A673 (cell line): ENCODE data around the gene HSD11B2. TPM values are rescaled to one million over a fixed set of nuclear protein-coding genes. Genes with fewer than 3 reads are reported as not detected.
"Not testable (repeated sequence)": the region's sequence is repeated elsewhere in the genome, so short reads cannot be mapped to it uniquely, and the experiment has no call there.

Experiments
- BruUV-seq: library from RNA; stranded (reverse); fragments of 400-500 nt; replicated peaks from 2 replicates; lab custom pipeline; 2021; lab: Mats Ljungman, UMichigan
- CTCF ChIA-PET: fragments of 300-600 bp; sonication (Branson Sonifier 250); formaldehyde crosslinking; loops from one replicate; lab custom pipeline; 2022; ENCODE audit warnings: antibody characterized with exemption; lab: Charles Lee
- POLR2A ChIA-PET: fragments of 300-600 bp; sonication (Branson Sonifier 250); formaldehyde crosslinking; loops from one replicate; lab custom pipeline; 2022; ENCODE audit warnings: antibody characterized with exemption; ENCODE audit not compliant: low non-redundant PET; lab: Charles Lee
- DNase-seq: peaks from one replicate; pipeline ENCODE4 v3.0.0-alpha.2; 2015; ENCODE audit warnings: low spot score
- H3K27ac ChIP-seq: fragments of 200-600 bp; sonication (generic); 2 replicates; pipeline ENCODE4 v1.5.1; 2016; ENCODE audit warnings: mixed run types, low read depth, mild to moderate bottlenecking, mixed read lengths, antibody characterized with exemption, low read length; ENCODE audit not compliant: poor library complexity, severe bottlenecking
- H3K27me3 ChIP-seq: fragments of 200-600 bp; sonication (generic); replicated peaks from 2 replicates; pipeline ENCODE4 v1.6.1; 2017; ENCODE audit warnings: mixed run types, low read depth, mild to moderate bottlenecking, mixed read lengths, antibody characterized with exemption, low read length; ENCODE audit not compliant: insufficient read depth, poor library complexity
- H3K36me3 ChIP-seq: fragments of 200-600 bp; sonication (generic); 2 replicates; pipeline ENCODE4 v1.6.1; 2016; ENCODE audit warnings: mixed run types, mild to moderate bottlenecking, mixed read lengths, antibody characterized with exemption, low read length; ENCODE audit not compliant: insufficient read depth, poor library complexity, severe bottlenecking
- H3K4me1 ChIP-seq: fragments of 200-600 bp; sonication (generic); 2 replicates; pipeline ENCODE4 v1.6.1; 2017; ENCODE audit warnings: mixed run types, mild to moderate bottlenecking, mixed read lengths, antibody characterized with exemption, low read length; ENCODE audit not compliant: insufficient read depth, poor library complexity, severe bottlenecking
- H3K4me3 ChIP-seq: fragments of 200-600 bp; sonication (generic); 2 replicates; pipeline ENCODE4 v1.5.1; 2016; ENCODE audit warnings: low read depth, mixed run types, mild to moderate bottlenecking, mixed read lengths, low read length; ENCODE audit not compliant: poor library complexity, severe bottlenecking
- H3K9me3 ChIP-seq: fragments of 200-600 bp; sonication (generic); 2 replicates; pipeline ENCODE4 v1.6.1; 2016; ENCODE audit warnings: mixed run types, low read depth, mild to moderate bottlenecking, mixed read lengths, antibody characterized with exemption, low read length; ENCODE audit not compliant: poor library complexity, severe bottlenecking
- CTCF ChIP-seq: fragments of 300-800, 200-600 bp; sonication (generic); conservative IDR thresholded peaks from 2 replicates; pipeline ENCODE4 v1.5.1; 2017; ENCODE audit warnings: low read depth, mild to moderate bottlenecking, antibody characterized with exemption, low read length, moderate library complexity, mixed read lengths
- EZH2 ChIP-seq: fragments of 200-600 bp; sonication (generic); IDR thresholded peaks from 2 replicates; pipeline ENCODE4 v1.6.1; 2017; ENCODE audit warnings: borderline replicate concordance, low read depth, mild to moderate bottlenecking, mixed read lengths, antibody characterized with exemption, low read length; ENCODE audit not compliant: poor library complexity, severe bottlenecking
- intact Hi-C: fragments of 100-400 bp; cut with micrococcal nuclease; formaldehyde crosslinking; loops from one replicate; pipeline ENCODE4 v1.10.0; 2022; ENCODE audit not compliant: unreplicated experiment
- total RNA-seq: library from RNA; stranded (reverse); gene quantifications from 2 replicates; pipeline ENCODE4 v1.2.3, GENCODE V29; 2021

HSD11B2 gene
- total RNA-seq, 1 experiment from 2014 or later = 2.3 TPM

GRCh38 chr16:67413978-67414911 is 16.7 kb upstream of the HSD11B2 start:
- H3K27ac ChIP-seq = no peak overlapping the region
- POLR2A ChIA-PET = no interaction called here
- TF ChIP-seq EZH2 (no peak), CTCF (no peak)
- H3K36me3 ChIP-seq = no peaks in the 10 kb centered on the region
- DNase-seq = no peak
- H3K4me1 ChIP-seq = peaks cover 5% of the 10 kb centered on the region
- no peaks in the 10 kb centered on the region for H3K9me3 ChIP-seq
- CTCF ChIA-PET = interaction anchor here (0.5 kb wide), 1 partner anchor 76 kb away, joined by 5 read pairs; no protein-coding TSS in a partner anchor
- BruUV-seq = TSS peak; percentile 46
- intact Hi-C loops = no loop called here
- H3K27me3 ChIP-seq = no peaks in the 10 kb centered on the region
- no peak overlapping the region for H3K4me3 ChIP-seq

GRCh38 chr16:67415421-67415820 is 15.5 kb upstream of the HSD11B2 start:
- H3K4me3 ChIP-seq = peak overlapping the region; percentile 82
- BruUV-seq, H3K27me3 ChIP-seq, CTCF ChIA-PET, H3K36me3 ChIP-seq, DNase-seq, H3K27ac ChIP-seq, H3K4me1 ChIP-seq, intact Hi-C loops, H3K9me3 ChIP-seq, POLR2A ChIA-PET: not testable (repeated sequence)

- TF ChIP-seq CTCF (peak; percentile 58), EZH2 (no peak)
- no TSS peak for BruUV-seq
- intact Hi-C loops = no loop called here
- Histone ChIP-seq H3K27ac (peak within 1 kb of the TSS; percentile 68), H3K27me3 (no peaks in the 10 kb centered on the region), H3K36me3 (no peaks in the 10 kb centered on the region), H3K4me1 (peaks cover 5% of the 10 kb centered on the region), H3K9me3 (no peaks in the 10 kb centered on the region), H3K4me3 (peak within 1 kb of the TSS; percentile 82)
- ChIA-PET POLR2A (no interaction called here), CTCF (no interaction called here)
- peak; percentile 72 for DNase-seq
Observed at GRCh38 chr16:67415872-67416793, 14.8 kb upstream of the HSD11B2 start, which contains the start of gene ZDHHC1. ZDHHC1 (minus strand) TSS chr16:67416477; CDS start chr16:67407775, 8,702 bp downstream.
